GM13977 (cell line): Measurements from ENCODE around the gene LMF2.

Source experiments
- DNase-seq: peaks from one replicate; pipeline ENCODE4 v3.0.0; 2012; ENCODE audit warnings: low spot score
- in situ Hi-C: fragments of 300-500 bp; cut with MboI; formaldehyde crosslinking; loops from one replicate; pipeline ENCODE4 v1.12.0; 2022; ENCODE audit warnings: low sequenced_read_pairs, low pct_unique_long_range_greater_than_20kb, mixed read lengths, inconsistent platforms; ENCODE audit not compliant: unreplicated experiment
- TF ChIP-seq, protein P1 (sequence below): IDR thresholded peaks from 2 replicates; pipeline ENCODE4 v1.5.1; 2012; ENCODE audit warnings: mild to moderate bottlenecking, control low read depth; ENCODE audit not compliant: insufficient read depth; ENCODE audit errors: extremely low read depth, missing control alignments

The LMF2 gene

DNA sequence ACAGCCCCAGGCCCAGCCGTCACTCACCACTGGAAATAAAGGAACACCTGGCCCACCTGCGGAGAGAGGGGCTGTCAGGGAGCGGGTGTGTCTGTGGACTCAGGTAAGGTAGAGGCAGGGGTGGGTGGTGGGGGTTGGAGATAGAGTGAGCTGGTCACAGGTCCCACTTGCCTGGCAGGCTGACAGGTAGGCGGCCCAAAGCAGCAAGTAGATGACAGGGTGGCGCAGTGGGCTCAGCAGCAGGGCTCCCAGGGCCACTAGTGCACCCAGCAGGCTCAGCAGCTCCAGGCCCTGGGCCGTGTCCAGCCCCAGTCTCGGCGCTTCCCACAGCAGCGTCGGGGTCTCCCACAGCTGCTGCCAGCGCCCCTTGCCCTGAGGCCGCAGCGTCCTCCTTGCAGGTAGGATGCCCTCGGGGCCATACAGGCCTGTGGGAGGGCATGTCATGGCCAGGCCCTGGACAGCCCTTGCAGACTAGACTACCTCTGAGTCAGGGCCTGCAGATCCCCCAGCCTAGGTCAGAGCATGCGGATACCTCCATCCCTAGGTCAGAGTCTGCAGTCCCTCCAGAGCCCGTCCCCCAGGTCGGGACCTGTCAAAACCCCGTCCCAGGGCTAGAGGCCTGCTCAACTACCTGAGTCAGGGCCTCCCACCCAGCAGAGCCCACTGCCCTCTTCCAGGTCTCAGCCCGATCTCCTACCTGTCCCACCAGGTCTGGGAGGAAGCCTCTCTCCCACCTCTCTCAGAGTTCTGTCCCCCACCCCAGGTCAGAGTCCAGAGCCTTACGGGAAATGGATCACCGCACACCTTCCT lies 686 bp downstream of the LMF2 start:
- no peak for DNase-seq
- in situ Hi-C loops = no loop called here
- TF ChIP-seq, protein P1, sequence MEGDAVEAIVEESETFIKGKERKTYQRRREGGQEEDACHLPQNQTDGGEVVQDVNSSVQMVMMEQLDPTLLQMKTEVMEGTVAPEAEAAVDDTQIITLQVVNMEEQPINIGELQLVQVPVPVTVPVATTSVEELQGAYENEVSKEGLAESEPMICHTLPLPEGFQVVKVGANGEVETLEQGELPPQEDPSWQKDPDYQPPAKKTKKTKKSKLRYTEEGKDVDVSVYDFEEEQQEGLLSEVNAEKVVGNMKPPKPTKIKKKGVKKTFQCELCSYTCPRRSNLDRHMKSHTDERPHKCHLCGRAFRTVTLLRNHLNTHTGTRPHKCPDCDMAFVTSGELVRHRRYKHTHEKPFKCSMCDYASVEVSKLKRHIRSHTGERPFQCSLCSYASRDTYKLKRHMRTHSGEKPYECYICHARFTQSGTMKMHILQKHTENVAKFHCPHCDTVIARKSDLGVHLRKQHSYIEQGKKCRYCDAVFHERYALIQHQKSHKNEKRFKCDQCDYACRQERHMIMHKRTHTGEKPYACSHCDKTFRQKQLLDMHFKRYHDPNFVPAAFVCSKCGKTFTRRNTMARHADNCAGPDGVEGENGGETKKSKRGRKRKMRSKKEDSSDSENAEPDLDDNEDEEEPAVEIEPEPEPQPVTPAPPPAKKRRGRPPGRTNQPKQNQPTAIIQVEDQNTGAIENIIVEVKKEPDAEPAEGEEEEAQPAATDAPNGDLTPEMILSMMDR = no peak

DNA sequence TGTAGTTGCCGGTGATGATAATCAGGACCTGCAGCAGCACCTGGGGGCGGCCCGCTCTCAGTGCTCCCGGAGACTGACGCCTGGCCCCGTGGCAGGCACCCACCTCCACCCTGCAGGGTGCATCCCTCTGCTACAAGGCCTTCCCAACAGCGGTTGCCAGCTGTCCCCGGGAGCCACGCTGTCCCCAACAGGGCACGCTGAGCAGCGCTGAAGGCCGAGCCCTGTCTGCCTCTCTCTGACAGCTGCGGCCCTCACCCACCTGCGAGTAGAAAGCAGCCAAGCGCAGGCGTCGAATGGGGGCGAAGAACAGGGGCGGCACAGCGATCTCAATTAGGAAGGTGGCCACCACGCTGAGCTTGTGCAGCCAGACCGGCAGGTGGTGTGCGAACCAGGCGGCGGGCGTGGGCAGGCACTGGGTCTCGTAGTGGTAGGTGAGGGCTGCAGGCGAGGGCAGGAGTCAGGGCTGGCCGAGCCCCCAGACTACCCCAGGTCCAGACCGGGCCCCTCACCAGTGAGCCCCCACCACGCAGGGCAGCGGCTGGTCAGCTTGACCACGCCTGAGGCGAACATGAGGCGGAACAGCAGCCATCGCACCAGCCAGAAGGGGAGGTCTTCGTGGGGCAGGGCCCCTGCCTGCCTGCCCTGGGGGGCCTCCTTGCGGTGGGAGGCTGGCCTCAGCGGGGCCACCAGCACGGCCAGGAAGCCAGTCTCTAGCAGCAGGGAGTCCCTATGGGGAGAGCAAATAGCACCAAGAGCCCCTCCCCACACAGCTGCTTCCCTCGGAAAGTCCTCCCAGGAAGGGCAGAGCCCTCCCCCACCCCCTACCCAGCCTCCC lies 1.5 kb downstream of the LMF2 start:
- no peak for DNase-seq
- TF ChIP-seq, protein P1 = no peak
- in situ Hi-C loops = no loop called here

DNA sequence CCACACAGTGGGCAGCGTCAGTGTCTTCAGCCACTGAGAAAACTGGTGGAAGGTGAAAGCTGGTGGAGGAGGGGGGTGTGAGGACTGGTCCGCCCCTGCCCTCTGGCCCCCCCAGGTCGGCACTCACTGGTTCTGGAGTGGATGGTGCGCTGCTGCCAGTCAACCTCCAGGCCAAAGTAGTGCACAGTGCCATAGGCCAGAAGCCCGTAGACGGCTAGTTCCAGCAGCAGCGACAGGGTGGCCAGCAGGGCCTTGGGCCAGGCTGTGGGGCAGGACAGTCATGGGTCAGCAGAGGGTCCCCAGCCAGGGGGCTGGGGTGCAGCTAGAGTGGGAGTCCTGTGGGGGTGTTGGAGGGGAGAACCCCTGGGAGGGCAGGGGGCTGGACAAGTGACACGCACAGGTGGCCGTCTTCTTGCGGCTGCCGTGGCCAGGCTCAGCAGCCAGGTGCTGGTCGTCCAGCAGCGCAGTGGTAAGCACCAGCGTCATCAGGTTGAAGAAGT lies 2.2 kb downstream of the LMF2 start:
- in situ Hi-C loops = no loop called here
- DNase-seq = no peak
- TF ChIP-seq, protein P1 = no peak

DNA sequence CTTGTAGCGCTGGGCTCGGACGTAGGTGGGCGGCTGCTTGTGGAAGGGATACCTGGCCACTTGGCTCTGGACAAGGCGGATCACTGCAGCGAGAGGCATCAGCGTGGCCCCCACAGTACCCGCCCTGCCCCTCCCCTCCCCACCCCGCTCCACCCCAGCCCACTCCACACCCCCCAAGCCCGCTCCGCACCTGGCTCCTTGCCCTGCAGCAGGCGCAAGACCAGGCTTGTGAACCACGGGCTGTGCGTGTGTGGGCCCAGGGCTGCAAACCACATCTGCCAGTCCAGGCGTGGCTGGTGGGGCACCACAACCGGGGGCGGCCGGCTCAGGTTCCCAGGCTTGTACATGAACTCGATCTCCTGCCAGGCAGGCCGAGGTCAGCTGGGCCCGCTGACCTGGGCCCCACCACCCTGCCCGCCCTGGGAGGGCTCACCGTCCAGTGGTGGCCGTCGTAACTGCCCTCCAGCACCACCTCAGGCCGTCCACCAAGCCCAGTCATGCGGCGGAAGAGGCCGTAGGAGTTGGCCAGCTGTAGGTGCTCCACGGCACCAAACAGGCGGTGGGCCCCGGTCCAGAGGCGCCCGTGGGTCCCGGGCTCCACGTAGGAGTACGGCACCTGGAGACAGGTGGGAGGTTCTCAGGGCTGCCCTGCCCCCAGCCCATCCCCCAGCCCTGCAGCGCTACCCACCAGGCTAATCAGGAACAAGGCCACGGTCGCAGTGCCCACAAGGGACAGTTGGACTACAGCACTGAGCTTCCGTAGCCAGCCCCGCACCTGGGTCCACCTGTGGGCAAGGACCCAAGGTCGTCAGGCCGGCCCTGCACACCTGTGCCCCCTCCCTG lies 2.9 kb downstream of the LMF2 start:
- in situ Hi-C loops = no loop called here
- no peak for DNase-seq
- TF ChIP-seq, protein P1 = no peak

DNA sequence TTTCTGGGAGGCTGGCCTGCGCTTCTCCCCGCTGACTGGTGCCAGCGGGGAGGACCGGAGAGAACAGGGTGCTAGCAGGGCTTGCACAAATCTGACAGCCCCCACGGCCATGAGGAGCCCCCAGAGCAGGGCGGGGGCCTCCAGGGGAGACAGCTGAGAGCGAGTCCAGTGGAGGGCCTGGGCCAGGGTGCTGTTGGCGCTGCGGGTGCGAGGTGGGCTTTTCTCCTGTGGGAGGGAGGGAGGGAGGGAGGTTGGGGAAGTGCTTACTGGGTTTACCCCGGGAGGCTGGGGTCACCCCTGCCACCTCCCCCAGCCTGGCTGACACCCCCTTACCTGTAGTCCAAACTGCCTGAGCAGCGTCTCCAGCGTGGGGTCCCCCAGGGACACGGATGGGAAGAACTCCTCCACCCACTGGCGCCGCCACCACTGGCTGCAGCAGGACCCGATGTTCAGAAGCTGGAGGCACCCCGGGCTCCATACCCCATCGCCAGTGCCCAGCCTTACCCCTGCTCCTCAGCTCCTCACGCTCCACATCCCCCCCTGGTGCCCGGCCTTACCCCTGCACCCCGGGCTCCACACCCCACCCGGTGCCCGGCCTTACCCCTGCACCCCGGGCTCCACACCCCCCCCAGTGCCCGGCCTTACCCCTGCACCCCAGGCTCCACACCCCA lies 3.9 kb downstream of the LMF2 start:
- no peak for DNase-seq
- in situ Hi-C loops = no loop called here
- TF ChIP-seq, protein P1 = peak; percentile 7
